CD4-positive, alpha-beta T cell treated with Interleukin-15 for 4 hours (primary cell): Measurements from ENCODE around the gene RNF149.
A peak's percentile ranks its signal among the peaks of the same experiment; 100 is the strongest.
"Not testable (repeated sequence)": the region's sequence is repeated elsewhere in the genome, so short reads cannot be mapped to it uniquely, and the experiment has no call there.

Source experiments
- DNase-seq: peaks from one replicate; pipeline ENCODE4 v3.0.0-alpha.2; 2020; ENCODE audit warnings: low spot score

RNF149 gene

DNA sequence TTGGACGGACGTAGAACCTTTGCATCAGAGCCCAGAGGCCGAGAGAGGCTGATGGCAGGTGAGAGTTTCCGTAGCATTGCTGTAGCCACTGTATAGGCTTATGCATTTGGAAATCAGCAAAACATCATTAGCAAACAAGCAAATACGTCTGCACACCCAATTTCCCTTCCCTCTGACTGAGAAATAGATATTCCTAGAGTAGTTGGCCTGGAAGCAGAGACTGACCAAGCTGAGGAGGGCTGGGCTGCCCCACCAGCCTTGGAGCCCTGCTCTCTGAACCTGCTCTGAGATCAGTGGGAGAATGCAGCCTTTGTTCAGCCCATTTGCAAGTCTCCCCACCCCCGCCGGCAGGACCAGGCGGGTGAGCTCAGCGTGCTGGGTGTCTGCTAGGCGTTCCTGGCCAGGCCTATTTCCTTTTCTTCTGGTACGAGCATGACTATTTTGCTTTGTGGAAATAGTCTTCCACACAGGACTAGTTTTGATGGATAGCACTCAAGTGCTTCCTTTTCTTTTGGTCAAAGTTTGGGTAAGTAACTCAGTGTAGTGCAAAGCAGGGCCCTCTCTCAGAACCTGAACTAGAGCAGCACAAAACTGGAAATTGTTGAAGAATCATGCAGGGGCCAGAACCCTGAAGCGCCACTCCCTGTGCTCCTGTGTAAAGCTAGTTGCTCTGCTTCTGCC lies 21.9 kb upstream of the RNF149 start:
- peak; percentile 35 for DNase-seq

DNA sequence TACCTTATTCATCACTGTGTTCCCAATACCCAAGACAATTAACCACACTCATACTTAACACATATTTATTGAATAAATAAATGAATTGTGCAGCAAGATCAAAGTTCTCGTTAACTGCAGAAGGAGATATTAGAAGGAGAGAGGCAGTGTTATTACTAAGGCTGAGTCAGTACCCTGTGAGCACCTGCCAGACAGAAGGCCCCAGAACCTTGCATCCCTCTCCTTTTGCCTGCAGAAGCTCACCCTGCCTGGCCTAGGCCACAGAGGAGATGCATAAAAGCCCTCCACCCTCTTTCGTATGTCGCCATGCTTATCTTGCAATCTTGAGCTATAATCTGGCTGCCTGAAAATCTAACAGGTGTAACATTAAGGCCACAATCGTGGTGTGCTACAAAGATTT lies 20.5 kb upstream of the RNF149 start:
- DNase-seq: peak; percentile 48

DNA sequence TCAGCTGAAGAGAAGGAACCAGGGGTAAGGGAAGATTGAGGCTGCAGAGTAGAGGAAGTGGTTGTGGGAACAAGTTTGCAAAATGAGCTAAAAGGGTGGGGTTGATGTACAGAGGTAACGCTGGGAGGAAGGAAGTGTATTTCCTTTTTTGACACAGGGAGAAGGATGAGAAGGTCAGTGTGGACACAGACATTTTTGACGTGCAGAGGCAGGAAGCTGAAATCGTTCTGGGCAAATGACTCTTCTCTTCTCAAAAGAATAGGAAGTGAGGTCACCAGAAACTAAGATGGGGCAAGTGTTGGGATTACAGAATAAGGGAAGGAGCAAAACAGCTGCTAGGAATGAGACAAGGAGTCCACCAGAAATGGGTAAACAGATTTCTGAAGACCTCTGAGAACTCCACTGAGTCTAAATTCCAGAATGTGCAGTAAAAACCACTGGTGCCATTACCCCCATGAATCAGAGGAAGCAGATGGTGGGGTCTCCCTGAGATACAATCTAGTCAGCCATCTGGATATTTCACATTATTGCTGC lies 20.0 kb upstream of the RNF149 start:
- DNase-seq: peak; percentile 66

DNA sequence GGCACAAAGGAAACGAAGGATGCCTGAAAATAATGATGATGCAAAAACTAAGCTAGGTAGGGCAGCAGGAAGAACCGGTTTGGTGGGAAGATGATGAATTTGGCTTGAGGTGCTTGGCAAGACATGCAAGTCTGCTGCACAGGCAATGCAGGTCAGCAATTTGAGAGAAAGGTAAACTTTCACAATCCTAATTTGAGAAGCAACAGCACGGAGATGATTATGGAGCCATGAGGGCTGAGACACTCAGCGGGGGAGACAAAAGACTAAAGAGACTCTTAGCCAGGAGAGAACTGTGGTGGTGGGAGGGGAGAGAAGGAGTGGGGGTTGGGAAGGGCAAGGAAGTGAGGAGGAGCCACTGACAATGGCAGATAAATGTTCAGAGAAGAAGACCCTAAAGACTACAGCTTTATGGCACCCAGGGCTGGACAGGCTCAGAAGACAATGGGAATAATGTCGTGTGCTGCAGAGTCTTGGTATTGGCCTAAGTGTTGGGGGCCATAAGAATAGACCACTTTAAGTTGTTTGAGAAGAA lies 19.4 kb upstream of the RNF149 start:
- DNase-seq: no peak

DNA sequence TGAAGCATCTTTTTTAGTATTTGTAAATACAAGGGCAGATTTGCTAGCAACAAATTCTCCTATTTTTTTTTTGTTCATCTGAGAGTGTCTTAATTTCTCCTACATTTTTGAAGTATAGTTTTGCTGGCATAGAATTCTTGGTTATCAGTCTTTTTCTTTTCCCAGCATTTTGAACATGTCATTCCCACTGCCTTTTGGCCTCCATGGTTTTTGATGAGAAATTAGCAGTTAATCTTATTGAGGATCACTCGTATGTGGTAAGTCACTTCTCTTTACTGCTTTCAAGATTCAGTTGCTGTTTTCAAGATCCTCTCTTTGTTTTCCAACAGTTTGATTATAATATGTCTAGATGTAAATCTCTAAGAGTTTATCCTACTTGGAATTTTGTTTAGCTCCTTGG lies 16.9 kb upstream of the RNF149 start:
- no peak for DNase-seq

DNA sequence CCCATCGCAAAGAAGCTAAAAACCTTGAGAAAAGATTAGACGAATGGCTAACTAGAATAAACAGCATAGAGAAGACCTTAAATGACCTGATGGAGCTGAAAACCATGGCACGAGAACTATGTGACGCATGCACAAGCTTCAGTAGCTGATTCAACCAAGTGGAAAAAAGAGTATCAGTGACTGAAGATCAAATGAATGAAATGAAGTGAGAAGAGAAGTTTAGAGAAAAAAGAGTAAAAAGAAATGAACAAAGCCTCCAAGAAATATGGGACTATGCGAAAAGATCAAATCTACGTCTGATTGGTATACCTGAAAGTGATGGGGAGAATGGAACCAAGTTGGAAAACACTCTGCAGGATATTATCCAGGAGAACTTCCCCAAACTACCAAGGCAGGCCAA lies 8.1 kb upstream of the RNF149 start:
- not testable (repeated sequence) for DNase-seq

DNA sequence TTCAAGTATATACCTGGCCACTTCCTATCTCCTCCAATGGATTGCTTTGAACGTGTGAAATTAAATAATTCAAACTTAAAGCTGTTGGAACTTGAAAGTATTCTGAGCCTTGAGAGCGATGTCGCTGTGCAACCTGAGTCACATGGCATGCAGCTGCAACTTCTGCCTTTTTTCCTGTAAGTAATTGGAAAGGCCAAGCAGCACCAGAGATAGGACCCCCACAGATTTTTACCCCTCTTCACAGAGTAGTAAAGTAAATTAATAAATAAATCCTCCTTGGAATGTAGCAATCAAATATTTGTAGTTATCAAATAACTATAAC lies 3.2 kb upstream of the RNF149 start:
- no peak for DNase-seq

DNA sequence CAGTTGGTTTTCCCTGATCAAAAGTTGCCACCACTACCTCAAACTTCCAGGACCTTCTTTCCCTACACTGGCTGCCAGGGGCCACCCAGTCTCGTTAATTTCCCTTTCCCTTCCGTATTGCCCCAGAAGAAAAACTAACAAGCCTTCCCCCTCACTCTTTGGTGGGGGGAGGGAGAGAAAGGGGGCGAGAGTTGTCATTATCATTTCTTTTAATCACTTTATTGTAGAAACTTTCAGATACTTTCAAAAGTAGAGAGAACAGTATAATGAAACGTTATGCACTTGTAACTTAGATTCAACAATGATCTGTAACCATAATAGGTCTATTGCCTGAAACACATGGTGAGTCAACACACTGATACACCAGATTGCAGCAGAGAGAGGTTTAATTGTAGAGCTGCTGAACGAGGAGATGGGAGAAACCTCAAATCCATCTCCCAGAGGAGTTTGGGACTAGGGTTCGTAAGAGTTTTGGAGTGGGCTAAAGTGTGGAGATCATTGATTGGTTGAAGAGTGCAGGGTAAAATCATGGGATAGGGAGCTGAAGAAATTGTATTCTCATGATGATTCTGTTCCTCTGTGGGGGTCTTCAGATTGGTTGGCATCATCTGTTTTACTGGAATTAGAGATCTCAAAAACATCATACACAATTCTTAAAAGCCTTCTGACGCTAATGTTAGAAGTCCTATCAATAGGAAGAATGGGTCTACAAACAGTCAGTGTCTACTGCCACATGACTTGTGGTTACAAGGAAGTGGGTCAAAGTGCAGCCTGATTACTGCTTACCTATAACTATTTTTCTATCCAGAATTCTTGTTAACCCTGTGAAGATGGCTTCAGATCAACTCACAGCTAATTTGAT lies 2.6 kb upstream of the RNF149 start:
- peak; percentile 52 for DNase-seq

DNA sequence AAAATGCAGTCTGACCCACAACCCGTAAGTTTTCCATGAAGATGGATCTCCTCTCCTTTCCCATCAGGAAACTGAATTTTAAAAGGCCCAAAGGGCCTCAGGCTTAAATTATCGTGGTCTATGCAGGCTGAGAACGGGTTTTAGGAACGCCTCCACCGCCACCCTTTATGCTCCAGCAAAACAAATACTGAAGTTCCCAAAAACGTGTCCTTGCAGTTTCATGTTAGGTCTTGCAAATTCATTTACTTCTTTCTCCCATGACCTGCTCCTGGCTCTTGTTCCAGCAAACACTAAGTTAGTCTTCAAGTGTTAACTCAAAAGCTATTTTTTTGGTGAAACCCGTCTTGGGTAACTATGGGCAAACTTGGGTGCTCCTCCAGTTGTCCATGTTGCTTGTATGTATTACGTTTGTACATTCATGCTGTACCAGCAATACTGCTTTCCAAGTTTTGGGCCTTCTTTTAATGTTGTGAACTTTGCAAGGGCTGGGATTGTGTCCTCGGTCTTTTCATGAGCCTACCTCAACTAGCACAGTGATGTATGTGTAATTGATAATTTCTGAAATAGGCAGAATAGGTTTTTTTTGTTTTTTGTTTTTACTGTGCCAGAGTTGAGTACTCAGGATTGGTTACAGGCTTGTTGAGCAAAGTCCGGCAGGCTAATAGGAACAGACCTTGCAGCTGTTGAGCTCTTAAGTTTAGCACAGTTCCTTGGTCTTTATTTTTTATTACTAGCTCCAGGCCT lies 1.8 kb upstream of the RNF149 start:
- DNase-seq: no peak

DNA sequence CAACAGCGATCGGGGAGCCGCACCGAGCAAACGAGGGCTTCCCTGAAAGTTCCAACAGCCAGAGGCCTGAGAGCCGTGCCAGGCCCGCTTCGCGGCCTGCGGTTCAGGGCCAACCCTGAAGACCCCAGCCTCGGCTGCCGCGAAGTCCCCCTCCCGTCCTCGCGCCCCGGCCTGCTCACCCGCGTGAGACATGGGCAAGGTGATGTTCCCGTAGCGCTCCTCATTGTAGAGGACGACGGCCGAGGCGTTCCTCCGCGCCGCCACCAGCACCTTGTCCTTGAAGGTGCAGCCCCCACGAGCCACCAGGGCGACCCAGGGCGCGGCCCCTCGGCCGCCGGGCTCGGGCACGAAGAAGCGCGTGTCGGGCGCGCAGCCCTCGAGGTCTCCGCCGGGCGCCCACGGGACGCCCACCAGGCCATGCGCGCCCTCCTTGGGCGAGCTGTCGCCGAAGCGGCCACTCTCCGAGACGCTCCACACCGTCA lies 510 bp downstream of the RNF149 start:
- DNase-seq: no peak

DNA sequence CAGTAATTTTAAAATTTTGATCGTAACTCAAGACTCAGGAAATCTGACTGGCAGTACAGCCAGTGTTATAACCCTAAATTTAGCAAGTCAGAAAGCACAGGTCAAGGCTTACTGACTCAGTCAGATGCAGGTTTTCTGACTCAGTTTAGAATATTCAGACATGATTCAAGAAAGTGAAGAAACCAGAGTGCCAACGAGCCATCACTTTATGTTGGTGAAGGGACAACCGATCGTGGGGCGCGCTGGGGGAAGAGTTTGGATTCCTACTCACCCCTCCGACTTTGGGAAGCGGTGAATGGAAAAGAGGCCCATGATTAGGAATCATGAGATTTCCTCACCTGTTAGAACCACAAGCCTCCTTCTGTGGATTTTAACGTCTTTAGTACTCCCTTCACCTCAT lies 998 bp downstream of the RNF149 start:
- DNase-seq: no peak

DNA sequence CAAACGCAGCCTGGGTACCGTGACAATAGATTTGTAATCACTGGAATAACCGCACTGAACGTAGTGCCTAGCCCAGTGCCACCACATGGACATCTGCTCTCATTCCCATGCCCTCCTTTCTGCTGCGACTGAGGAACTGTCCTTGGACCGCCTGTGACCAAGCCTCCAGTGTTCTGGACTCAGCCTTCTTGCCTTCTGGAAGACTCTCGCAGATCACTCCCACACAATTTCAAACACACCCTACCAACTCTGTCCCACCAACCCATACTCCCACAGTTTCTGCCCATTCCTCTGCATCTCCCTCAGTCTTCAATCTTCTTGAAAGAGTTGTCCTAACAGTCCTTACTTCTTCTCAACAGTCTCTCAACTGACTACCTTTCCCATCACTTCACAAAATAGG lies 2.1 kb downstream of the RNF149 start:
- DNase-seq: no peak

DNA sequence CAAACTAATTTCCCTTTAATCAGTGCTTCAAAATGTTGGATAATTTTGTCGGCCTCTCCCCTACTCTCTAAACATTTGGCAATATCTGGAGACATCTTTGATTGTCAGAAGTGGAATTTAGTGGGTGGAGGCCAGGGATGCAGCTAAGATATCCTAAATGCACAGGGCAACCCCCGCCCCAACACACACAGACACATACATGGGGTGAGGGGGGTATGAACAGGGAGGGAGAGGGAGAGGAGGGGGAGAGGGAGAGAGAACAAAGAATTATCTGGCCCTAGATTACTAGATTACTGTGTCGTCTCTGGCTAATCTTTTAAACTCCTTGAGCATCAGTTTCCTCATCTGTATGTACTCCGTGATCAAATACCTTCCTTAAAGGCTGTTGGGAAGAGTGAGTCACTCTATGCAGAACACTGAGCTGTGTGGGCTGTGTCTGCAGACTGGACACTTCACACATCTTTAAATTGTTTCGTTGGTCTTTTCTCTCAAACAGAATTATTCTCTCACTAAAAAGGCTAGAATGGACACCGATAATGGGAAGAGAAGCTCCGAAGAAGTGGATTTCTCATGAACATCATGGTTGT lies 2.9 kb downstream of the RNF149 start:
- no peak for DNase-seq

DNA sequence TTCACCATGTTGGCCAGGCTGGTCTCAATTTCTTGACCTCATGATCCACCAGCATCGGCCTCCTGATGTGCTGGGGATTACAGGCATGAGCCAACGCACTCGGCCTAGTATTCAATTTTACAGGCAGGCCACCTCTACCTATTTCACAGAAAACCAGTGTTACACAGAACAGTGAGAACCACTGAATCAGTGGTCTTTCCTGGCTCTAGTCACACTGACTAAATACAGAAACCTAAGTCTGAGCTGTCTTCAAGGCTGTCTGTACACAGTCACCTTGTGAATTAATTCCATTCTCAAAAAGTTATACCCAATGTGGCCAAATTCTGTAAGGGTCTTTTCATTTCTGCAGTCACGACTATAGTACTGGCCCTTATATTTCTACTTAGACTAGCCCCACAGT lies 3.5 kb downstream of the RNF149 start:
- DNase-seq: peak; percentile 35

DNA sequence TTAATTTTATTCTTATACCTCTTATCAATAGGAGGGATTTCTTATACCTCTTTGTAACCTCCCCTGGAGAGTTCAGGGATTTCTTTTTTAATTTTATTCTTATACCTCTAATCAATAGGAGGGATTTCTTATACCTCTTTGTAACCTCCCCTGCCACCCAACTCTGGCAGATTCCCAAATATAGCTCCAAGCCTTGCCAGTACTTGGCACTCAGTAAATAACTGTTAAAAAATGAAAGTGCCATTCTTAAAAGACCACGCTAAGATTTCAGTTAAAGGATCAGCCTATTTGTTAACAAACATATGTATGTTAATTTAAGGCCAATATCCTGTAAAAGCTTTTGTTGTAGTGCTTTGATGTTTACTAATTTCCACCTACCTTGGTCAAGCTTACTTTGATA lies 4.8 kb downstream of the RNF149 start:
- DNase-seq: no peak

DNA sequence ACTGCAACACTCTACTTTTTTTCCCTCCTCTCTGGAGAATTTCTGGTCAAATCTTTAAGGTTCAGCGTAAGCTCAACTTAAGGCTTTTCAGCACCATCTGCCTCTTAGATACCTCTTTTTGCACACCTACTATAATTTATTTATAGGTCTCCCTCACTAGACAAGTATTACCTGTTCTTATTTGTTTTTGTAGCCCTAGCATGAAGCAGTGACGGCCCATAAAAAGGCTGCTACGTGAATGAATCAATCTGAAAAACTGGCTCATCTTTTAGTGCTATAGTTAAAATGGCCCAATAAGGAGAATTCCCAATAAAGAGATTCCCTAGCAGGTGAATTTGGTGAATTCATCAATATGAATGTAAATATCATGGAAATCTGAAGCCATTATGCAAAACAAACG lies 6.5 kb downstream of the RNF149 start:
- no peak for DNase-seq

DNA sequence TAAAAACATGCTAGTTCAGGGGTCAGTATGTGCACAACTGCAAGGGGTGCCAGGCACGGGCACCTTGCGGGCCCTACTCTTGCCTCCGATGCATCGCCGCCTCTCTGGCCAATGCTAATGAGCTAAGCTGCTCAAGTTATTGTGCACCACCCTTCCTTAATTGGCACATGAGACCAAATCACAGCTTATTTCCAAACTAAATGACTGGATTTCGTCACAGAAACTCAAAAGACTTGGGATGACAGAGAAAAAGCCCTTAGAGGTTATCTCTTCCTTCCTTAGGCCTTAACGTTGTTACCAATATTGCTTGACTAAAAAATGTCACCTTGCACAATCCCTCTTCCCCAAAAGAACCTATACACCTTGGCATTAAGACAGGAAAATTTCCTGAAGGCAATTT lies 7.7 kb downstream of the RNF149 start:
- no peak for DNase-seq

DNA sequence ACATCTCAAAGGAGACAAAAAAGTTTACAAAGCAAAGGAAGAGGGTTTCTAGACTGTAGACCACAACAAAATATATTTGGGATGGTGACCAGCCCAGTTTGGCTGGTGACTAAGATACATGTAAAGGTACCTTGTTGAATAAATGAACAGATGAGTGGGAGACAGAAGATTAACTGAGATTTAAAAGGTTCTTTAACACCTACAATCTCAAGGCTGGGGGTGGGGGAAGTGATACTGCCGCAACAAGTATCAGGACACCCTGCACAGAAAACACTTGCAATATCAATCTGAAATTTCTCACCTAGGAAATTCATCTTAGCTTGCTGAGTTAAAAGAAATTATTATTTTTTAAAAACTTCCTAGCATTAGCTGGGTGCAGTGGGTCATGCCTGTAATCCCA lies 8.3 kb downstream of the RNF149 start:
- DNase-seq: no peak

DNA sequence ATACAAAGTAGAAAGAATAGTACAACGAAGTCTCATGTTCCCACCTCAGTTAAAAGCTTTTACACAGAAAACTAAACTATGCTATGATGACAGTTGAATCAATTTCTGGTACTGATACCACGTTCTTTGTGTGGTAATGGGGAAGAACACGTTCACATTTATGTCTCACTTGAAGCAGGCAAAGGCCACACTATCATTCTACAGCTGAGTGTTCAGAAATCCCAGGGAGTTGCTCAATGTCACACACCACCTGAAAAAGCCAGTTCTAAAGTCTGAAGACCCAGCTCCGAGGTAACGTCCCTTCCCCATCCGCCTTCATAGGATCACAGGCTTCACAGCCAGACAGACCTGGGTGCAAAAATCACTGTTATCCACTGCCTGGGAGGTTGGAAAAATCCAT lies 8.9 kb downstream of the RNF149 start:
- DNase-seq: no peak

DNA sequence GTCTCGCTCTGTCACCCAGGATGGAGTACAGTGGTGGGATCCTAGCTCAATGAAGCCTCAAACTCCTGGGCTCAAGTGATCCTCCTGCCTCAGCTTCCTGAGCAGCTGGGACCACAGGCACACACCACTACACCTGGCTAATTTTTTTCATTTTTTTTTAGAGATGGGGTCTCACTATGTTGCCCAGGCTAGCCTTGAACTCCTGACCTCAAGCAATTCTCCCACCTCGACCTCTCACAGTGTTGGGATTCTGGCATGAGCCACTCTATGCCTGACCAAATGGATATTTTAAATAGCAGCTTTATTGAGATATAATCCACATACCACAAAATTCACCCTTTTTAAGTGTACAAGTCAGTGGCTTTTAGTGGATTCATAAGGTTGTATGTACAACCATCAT lies 11.1 kb downstream of the RNF149 start:
- no peak for DNase-seq

DNA sequence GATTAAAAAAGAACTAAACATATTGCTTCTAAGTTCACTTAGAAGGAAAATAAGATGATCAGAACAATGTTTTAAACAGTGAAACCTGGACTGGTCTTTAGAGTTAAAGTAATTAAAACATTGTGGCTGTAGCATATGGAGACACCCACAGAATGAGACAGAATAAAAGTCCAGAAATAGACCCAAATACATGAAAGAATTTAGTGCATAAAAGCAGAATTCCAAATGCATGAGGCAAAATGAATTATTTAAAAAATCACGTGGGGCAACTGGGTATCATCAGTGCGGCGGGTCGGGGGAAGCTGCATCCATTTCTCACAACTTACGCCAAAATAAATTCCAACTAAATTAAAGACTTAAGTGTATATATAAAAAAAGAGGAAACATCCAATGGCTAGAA lies 12.1 kb downstream of the RNF149 start:
- DNase-seq: no peak

DNA sequence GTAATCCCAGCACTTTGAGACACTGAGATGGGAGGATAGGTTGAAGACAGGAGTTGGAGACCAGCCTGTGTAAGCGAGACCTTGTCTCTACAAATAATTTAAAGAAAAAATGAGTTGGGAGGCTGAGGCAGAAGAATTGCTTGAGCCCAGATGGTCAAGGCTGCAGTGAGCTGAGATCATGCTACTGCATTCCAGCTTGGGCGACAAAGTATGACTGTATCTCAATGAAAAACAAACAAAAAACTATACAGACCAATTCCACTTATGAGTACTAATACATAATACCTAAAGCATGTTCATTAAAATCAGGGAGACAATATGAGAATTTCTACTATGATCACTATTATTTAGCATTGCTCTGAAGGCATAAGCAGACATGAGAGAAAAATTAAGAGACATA lies 12.6 kb downstream of the RNF149 start:
- no peak for DNase-seq
